Fibroblast of skin of left quadriceps (primary cell): Measurements from ENCODE around the gene NUTM2A.
"Not testable (repeated sequence)": the region's sequence is repeated elsewhere in the genome, so short reads cannot be mapped to it uniquely, and the experiment has no call there.

Source experiments
- DNase-seq, 2 experiments: peaks; one replicate each; pipeline ENCODE4 v3.0.0-alpha.2; 2013; ENCODE audit warnings: low read depth in 2 of 2

Gene NUTM2A

GRCh38 chr10:87247335-87247734 lies 22.1 kb downstream of the NUTM2A start:
- not testable (repeated sequence) for DNase-seq

DNA sequence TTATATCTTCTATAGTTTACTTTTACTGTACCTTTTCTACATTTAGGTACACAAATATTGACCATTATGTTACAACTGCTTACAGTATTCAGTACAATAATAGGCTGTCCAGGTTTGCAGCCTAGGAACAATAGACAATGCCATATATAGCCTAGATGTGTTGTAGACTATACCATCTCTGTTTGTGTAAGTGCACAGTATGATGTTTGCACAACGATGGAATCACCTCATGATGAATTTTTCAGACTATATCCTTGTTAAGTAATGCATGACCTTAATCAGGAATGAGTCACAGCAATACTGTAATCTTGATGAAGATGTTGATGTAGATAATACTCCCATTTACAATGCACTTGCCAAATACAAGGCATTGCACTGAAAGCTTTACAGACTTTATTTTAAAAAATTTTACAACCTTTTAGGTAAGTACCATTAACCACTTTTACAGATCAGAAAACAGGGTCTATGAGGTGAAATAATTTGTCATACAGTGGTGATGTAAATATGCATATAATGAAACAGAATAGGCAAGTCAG lies 23.6 kb downstream of the NUTM2A start:
- not testable (repeated sequence) for DNase-seq

GRCh38 chr10:87280749-87281392 lies 55.6 kb downstream of the NUTM2A start:
- DNase-seq = not testable (repeated sequence)
